Astrocyte of the spinal cord (primary cell): Measurements from ENCODE around the gene KCNK2.

Experiments
- DNase-seq: peaks from one replicate; pipeline ENCODE4 v3.0.0; 2011; ENCODE audit warnings: low read depth, low spot score
- H3K4me3 ChIP-seq: 2 replicates; pipeline ENCODE4 v1.5.1; 2011; ENCODE audit warnings: low read depth, mild to moderate bottlenecking, low read length, moderate library complexity
- CTCF ChIP-seq: IDR thresholded peaks from 2 replicates; pipeline ENCODE4 v1.5.1; 2012; ENCODE audit warnings: low read depth, mild to moderate bottlenecking, low read length, inconsistent platforms
- in situ Hi-C: cut with HindIII; loops from 2 replicates; pipeline ENCODE4 v1.10.0; 2017; ENCODE audit warnings: low sequenced_read_pairs

Gene KCNK2

GRCh38 chr1:215279682-215280081, 197.1 kb downstream of the KCNK2 start:
- no peak for TF ChIP-seq CTCF
- no peak overlapping the region for H3K4me3 ChIP-seq
- DNase-seq: no peak
- in situ Hi-C loops: no loop called here

- DNase-seq: peak; percentile 9
- TF ChIP-seq CTCF: no peak
- in situ Hi-C loops: no loop called here
Observed at GRCh38 chr1:215282557-215282956, 200.0 kb downstream of the KCNK2 start.

GRCh38 chr1:215285013-215285800, 202.7 kb downstream of the KCNK2 start:
- no peak for DNase-seq
- in situ Hi-C loops: no loop called here
- TF ChIP-seq CTCF: no peak
- no peak overlapping the region for H3K4me3 ChIP-seq

More at GRCh38 chr1:215282557-215282956, 200.0 kb downstream of the KCNK2 start:
- H3K4me3 ChIP-seq: no peak overlapping the region
